Ascending aorta (tissue), 2 donors: Measurements from ENCODE around the gene RGS3. TPM values are rescaled to one million over a fixed set of nuclear protein-coding genes. Genes with fewer than 3 reads are reported as not detected.

ENCODE experiments used
- DNase-seq, 2 donors: peaks; one replicate each; pipeline ENCODE4 v3.0.0-alpha.2; 2019; ENCODE audit warnings: low spot score in 2 of 2
- H3K27ac ChIP-seq, 2 donors: fragments of 200-600 bp; sonication (generic); one replicate each; pipeline ENCODE4 v1.5.1; 2016 to 2017; ENCODE audit warnings: mild to moderate bottlenecking in 1 of 2
- H3K27me3 ChIP-seq: fragments of 200-600 bp; sonication (generic); one replicate; pipeline ENCODE4 v1.5.1; 2017
- H3K36me3 ChIP-seq, 2 donors: fragments of 200-600 bp; sonication (generic); one replicate each; pipeline ENCODE4 v1.5.1; 2016
- H3K4me1 ChIP-seq, 2 donors: fragments of 200-600 bp; sonication (generic); one replicate each; pipeline ENCODE4 v1.5.1; 2016 to 2017; ENCODE audit warnings: mild to moderate bottlenecking in 1 of 2
- H3K4me3 ChIP-seq, 2 donors: fragments of 200-600 bp; sonication (generic); one replicate each; pipeline ENCODE4 v1.5.1; 2016 to 2017; ENCODE audit warnings: mild to moderate bottlenecking in 1 of 2
- H3K9me3 ChIP-seq, 2 donors: fragments of 200-600 bp; sonication (generic); one replicate each; pipeline ENCODE4 v1.5.1; 2016
- intact Hi-C: fragments of 100-400 bp; cut with DNase I; formaldehyde crosslinking; loops from one replicate; pipeline ENCODE4 v1.15.1; 2023
- total RNA-seq: library from RNA; depleted of rRNA; stranded (reverse); fragments of >200 nt; gene quantifications from one replicate; pipeline ENCODE4 v1.1.0, GENCODE V29; 2016
- TF ChIP-seq, protein P1 (sequence below), 3 experiments: fragments of 200-600 bp in 2 of 3; fragments of 450-650 bp in 1 of 3; sonication (generic) in 2 of 3; IDR thresholded peaks; one replicate each; pipeline ENCODE4 v1.5.1; 2016 to 2019; ENCODE audit warnings: antibody characterized with exemption in 3 of 3, mild to moderate bottlenecking in 1 of 3, moderate library complexity in 1 of 3

The RGS3 gene
- total RNA-seq, 1 donor from 2014 or later, result 125 TPM

DNA sequence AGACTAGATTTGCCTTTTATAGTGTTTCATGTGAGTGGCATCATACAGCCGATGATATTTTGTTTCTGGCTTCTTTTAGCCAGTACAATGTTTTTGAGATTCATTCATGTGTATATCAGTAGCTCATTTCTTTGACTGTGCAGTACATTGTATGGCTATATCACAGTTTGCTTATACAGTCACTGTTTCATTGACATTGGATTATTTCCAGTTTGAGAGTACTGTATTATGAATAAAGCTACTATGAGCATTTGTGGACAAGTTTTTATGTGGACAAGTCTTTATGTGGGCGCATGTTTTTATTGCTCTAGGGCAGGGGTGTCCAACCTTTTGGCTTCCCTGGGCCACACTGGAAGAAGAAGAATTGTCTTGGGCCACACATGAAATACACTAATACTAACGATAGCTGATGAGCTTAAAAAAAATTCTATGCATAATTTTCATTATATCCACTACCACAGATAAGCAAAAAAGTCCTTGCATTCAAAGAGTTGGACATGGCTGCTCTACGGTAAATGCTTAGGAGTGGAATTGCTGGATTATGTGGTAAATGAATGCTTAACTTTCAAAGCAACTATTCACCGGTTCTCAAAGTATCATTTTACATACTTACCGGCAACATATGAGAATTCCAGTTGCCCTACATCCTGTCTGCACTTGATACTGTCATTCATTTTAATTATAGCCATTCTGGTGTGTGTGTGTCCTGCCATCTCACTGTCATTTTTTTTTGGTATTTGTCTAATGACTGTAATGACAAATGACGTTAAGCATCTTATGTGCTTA lies 177.8 kb downstream of the RGS3 start:
- no peak for DNase-seq
- H3K27me3 ChIP-seq, result no peaks in the 10 kb centered on the region
- no peak overlapping the region for H3K4me3 ChIP-seq
- no peak overlapping the region for H3K27ac ChIP-seq
- no peaks in the 10 kb centered on the region for H3K4me1 ChIP-seq
- no peaks in the 10 kb centered on the region for H3K36me3 ChIP-seq
- H3K9me3 ChIP-seq, result no peaks in the 10 kb centered on the region
- intact Hi-C loops, result no loop called here
- TF ChIP-seq, protein P1, sequence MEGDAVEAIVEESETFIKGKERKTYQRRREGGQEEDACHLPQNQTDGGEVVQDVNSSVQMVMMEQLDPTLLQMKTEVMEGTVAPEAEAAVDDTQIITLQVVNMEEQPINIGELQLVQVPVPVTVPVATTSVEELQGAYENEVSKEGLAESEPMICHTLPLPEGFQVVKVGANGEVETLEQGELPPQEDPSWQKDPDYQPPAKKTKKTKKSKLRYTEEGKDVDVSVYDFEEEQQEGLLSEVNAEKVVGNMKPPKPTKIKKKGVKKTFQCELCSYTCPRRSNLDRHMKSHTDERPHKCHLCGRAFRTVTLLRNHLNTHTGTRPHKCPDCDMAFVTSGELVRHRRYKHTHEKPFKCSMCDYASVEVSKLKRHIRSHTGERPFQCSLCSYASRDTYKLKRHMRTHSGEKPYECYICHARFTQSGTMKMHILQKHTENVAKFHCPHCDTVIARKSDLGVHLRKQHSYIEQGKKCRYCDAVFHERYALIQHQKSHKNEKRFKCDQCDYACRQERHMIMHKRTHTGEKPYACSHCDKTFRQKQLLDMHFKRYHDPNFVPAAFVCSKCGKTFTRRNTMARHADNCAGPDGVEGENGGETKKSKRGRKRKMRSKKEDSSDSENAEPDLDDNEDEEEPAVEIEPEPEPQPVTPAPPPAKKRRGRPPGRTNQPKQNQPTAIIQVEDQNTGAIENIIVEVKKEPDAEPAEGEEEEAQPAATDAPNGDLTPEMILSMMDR (IDR thresholded peaks at IDR 0.05), result no peak

GRCh38 chr9:113644321-113644720 lies 180.8 kb downstream of the RGS3 start:
- H3K36me3 ChIP-seq, result no peaks in the 10 kb centered on the region

DNA sequence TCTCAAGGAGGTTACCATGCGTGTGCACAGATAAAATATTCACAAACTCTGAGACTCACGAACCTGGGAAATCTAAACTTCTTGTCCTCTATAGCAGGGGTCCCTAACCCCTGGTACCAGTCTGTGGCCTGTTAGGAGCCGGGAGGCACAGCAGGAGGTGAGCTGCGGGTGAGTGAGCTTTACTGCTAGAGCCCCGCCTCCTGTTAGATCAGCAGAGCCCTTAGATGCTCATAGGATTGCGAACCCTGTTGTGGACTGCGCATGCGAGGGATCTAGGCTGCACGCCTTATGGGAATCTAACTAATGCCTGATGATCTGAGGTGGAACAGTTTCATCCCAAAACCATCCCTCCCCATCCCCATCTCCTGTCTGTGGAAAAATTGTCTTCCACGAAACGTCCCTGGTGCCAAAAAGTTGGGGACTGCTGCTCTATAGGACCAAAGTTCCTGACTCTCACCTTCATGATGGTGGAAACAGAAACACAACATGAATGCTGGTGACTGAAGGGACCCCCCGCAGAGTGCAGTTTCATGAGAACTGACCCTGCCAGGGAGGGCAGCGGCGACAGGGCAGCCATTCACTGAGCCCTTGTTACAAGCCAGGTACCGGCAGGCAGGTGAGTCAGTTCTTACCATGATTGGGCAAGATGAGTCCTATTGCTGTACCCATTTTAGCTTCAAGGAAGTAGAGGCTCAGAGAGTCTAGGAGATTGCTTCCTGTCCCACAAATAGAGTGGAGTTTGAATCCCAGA lies 181.9 kb downstream of the RGS3 start:
- TF ChIP-seq, protein P1 (IDR thresholded peaks at IDR 0.05), result no peak
- intact Hi-C loops, result no loop called here

More at GRCh38 chr9:113644321-113644720, 180.8 kb downstream of the RGS3 start:
- no peaks in the 10 kb centered on the region for H3K9me3 ChIP-seq
- DNase-seq, result no peak
- H3K27ac ChIP-seq, result no peak overlapping the region
- intact Hi-C loops, result no loop called here
- no peak overlapping the region for H3K4me3 ChIP-seq
- H3K4me1 ChIP-seq, result peaks cover 0 to 7% of the 10 kb centered on the region in 2 donors
- H3K27me3 ChIP-seq, result no peaks in the 10 kb centered on the region
- TF ChIP-seq, protein P1 (IDR thresholded peaks at IDR 0.05), result no peak

DNA sequence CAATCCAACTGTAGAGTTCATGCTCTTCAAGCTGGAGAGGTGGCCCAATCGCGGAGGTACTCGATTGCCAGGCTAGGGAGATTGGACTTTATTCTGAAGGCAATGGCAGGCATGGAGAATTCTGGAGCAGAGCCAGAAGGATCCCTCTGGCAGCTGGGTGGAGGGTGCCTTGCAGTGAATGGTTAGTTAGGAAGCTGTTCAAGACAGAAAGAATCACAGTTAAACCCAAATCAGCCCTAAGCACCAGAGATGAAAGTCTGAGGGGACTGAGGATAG lies 182.4 kb downstream of the RGS3 start:
- Histone ChIP-seq H3K27me3 (no peaks in the 10 kb centered on the region), H3K36me3 (no peaks in the 10 kb centered on the region), H3K27ac (no peak overlapping the region), H3K9me3 (no peaks in the 10 kb centered on the region), H3K4me3 (no peak overlapping the region), H3K4me1 (peaks cover 0 to 7% of the 10 kb centered on the region in 2 donors)
- TF ChIP-seq, protein P1 (IDR thresholded peaks at IDR 0.05), result no peak
- peak in 1 of 2 donors; percentile 46 for DNase-seq
- intact Hi-C loops, result no loop called here

More for the DNA sequence above, 181.9 kb downstream of the RGS3 start:
- no peak overlapping the region for H3K27ac ChIP-seq
- DNase-seq, result peak in 1 of 2 donors; percentile 30
- H3K27me3 ChIP-seq, result no peaks in the 10 kb centered on the region
- peaks cover 0 to 7% of the 10 kb centered on the region in 2 donors for H3K4me1 ChIP-seq
- no peaks in the 10 kb centered on the region for H3K9me3 ChIP-seq
- H3K4me3 ChIP-seq, result no peak overlapping the region
- H3K36me3 ChIP-seq, result no peaks in the 10 kb centered on the region

- H3K27ac ChIP-seq, result no peak overlapping the region
- TF ChIP-seq, protein P1 (IDR thresholded peaks at IDR 0.05), result no peak
- peak in 1 of 2 donors; percentile 34 for DNase-seq
- no peaks in the 10 kb centered on the region for H3K9me3 ChIP-seq
- H3K36me3 ChIP-seq, result no peaks in the 10 kb centered on the region
- intact Hi-C loops, result no loop called here
- H3K4me1 ChIP-seq, result peaks cover 0 to 7% of the 10 kb centered on the region in 2 donors
- no peak overlapping the region for H3K4me3 ChIP-seq
- H3K27me3 ChIP-seq, result no peaks in the 10 kb centered on the region
Observed at GRCh38 chr9:113646491-113646890, 183.0 kb downstream of the RGS3 start.

Other genes with a start within 250 kb of the RGS3 start
- 24.4 TPM for gene FKBP15, start 242.4 kb upstream of the RGS3 start, total RNA-seq
- gene SLC31A1, start 242.2 kb upstream of the RGS3 start, total RNA-seq, result 3.7 TPM
- 1.2 TPM for gene CDC26, start 188.2 kb upstream of the RGS3 start, total RNA-seq
- 5.4 TPM for gene PRPF4, start 188.1 kb upstream of the RGS3 start, total RNA-seq
- gene RNF183, start 160.4 kb upstream of the RGS3 start, total RNA-seq, result not detected
- gene WDR31, start 123.5 kb upstream of the RGS3 start, total RNA-seq, result 0.21 TPM
- not detected for gene BSPRY, start 114.2 kb upstream of the RGS3 start, total RNA-seq
- gene HDHD3, start 86.7 kb upstream of the RGS3 start, total RNA-seq, result 16.5 TPM
- 71.4 TPM for gene ALAD, start 62.4 kb upstream of the RGS3 start, total RNA-seq
- gene POLE3, start 53.1 kb upstream of the RGS3 start, total RNA-seq, result 17.5 TPM
- gene C9orf43, start 53.0 kb upstream of the RGS3 start, total RNA-seq, result not detected